GM21825 (cell line): ENCODE results near the gene PDE6G.

Experiments
- ATAC-seq: cut with Tn5 transposase; IDR thresholded peaks from one replicate; pipeline ENCODE4 v1.9.1; 2021; ENCODE audit warnings: mild to moderate bottlenecking, moderate library complexity; ENCODE audit not compliant: unreplicated experiment

The PDE6G gene

GRCh38 chr17:81664051-81664470 lies 7.7 kb upstream of the PDE6G start:
- no peak for ATAC-seq

- ATAC-seq: no peak
Measured at GRCh38 chr17:81662002-81662401, 5.7 kb upstream of the PDE6G start.

GRCh38 chr17:81660441-81660840 lies 4.1 kb upstream of the PDE6G start:
- ATAC-seq: no peak

GRCh38 chr17:81659038-81659437 lies 2.7 kb upstream of the PDE6G start:
- no peak for ATAC-seq

- no peak for ATAC-seq
Measured at GRCh38 chr17:81656835-81657234, 493 bp upstream of the PDE6G start.

GRCh38 chr17:81655378-81656117 lies 794 bp downstream of the PDE6G start:
- ATAC-seq: no peak

GRCh38 chr17:81652906-81653771 lies 3.2 kb downstream of the PDE6G start:
- no peak for ATAC-seq

GRCh38 chr17:81651692-81652091 lies 4.7 kb downstream of the PDE6G start:
- ATAC-seq: no peak

- no peak for ATAC-seq
Measured at GRCh38 chr17:81650951-81651350, 5.4 kb downstream of the PDE6G start.

- no peak for ATAC-seq
Measured at GRCh38 chr17:81648707-81649085, 7.6 kb downstream of the PDE6G start.

GRCh38 chr17:81648013-81648706 lies 8.2 kb downstream of the PDE6G start:
- ATAC-seq: no peak

GRCh38 chr17:81647640-81648012 lies 8.7 kb downstream of the PDE6G start:
- no peak for ATAC-seq

GRCh38 chr17:81646869-81647600 lies 9.3 kb downstream of the PDE6G start:
- no peak for ATAC-seq

GRCh38 chr17:81644976-81645952 lies 11.1 kb downstream of the PDE6G start:
- no peak for ATAC-seq

GRCh38 chr17:81644496-81644895 lies 11.8 kb downstream of the PDE6G start:
- ATAC-seq: no peak

GRCh38 chr17:81641825-81642489 lies 14.4 kb downstream of the PDE6G start:
- ATAC-seq: no peak

- ATAC-seq: no peak
Measured at GRCh38 chr17:81640011-81640410, 16.3 kb downstream of the PDE6G start.

- no peak for ATAC-seq
Measured at GRCh38 chr17:81638683-81639082, 17.7 kb downstream of the PDE6G start.
